HS-5 (cell line): ENCODE results near the gene CDC42EP1.
"Not testable (repeated sequence)": the region's sequence is repeated elsewhere in the genome, so short reads cannot be mapped to it uniquely, and the experiment has no call there.

Experiments used
- DNase-seq: peaks from one replicate; pipeline ENCODE4 v3.0.0-alpha.2; 2012; ENCODE audit warnings: low read depth

The CDC42EP1 gene

DNA sequence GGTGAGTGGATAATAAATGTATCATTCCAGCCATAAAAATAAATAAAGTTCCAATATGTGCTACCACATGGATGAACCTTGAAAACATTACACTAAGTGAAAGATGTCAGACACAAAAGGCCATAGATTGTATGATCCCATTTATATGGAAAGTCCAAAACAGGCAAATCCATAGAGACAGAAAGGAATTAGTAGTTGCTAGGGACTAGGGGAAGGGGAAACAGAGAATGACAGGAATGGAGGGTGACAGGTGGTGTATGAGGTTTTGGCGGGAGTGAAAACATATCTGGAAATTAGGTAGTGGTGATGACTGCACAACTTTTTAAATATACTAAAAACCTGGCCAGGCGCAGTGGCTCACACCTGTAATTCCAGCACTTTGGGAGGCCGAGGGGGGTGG is 25.8 kb upstream of the CDC42EP1 start:
- DNase-seq: no peak

DNA sequence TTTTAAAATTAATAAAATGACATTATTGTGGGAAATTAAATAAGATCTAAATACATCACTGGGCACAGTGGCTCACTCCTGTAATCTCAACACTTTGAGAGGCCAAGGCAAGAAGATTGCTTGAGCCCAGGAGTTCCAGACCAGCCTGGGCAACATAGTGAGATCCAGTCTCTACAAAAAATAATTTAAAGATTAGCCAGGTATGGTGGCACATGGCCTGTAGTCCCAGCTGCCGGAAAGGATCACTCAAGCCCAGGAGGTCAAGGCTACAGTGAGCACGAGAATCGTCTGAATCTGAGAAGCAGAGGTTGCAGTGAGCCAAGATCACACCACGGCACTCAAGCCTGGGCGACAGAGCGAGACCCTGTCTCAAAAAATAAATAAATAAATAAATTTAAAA is 25.1 kb upstream of the CDC42EP1 start:
- DNase-seq: no peak

DNA sequence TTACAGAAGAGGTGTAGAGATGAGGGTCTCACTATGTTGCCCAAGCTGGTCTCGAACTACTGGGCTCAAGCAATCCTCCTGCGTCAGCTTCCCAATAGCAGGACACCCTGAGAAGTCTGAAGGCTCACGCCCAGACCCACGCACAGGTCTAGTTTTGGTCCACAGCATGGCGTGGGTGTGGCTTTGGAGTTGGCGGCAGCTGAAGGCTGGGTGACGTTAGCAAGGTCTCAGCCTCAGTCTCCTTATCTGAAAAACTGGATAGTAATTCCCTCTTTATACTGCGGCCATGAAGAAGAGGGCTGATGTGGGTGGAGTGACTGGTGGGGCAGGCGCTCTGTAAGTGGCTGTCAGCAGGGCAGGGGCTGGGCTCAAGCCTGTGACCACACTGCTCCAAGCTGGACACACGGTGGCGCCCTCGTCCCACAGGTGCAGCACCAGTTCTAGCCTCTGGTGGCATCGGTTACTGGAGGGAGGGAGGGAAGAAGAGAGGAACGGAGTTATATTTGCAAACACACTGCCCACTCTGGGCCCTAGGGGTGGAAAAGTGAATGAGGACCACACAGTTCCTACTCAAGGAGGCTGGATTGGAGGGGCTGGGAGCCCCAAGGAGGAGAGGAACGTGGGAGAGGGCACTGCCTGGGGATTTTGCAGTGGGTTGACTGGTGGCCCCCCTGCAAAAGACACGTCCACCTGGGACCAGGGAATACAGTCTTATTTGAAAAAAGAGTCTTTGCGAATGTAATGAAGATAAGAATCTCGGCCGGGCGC is 21.5 kb upstream of the CDC42EP1 start:
- peak; percentile 66 for DNase-seq

DNA sequence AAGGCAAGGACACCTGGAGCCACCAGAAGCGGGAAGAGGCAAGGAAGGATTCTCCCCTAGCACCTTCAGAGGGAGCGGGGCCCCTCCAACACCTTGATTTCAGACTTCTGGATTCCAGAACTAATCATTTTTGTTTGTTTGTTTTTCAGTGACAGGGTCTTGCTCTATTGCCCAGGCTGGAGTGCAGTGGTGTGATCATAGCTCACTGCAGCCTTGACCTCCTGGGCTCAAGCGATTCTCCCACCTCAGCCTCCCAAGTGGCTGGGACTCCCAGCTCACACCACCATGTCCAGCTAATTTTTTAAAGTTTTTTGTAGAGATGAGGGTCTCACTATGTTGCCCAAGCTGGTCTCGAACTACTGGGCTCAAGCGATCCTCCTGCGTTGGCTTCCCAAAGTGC is 20.5 kb upstream of the CDC42EP1 start:
- not testable (repeated sequence) for DNase-seq

DNA sequence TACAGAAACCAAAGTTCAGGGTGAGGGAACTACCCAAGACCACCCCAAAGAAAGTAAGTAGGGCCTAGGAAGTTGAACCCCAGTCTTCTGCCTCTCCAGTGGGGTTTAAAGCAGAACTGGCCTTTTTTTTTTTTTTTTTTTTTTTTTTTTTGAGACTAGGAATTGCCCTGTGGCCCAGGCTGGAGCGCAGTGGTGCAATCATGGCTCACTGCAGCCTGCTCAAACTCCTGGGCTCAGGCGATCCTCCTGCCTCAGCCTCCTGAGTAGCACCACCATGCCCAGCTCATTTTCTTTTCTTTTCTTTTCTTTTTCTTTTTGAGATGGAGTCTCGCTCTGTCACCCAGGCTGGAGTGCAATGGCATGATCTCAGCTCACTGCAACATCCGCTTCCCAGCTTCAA is 17.9 kb upstream of the CDC42EP1 start:
- DNase-seq: not testable (repeated sequence)

DNA sequence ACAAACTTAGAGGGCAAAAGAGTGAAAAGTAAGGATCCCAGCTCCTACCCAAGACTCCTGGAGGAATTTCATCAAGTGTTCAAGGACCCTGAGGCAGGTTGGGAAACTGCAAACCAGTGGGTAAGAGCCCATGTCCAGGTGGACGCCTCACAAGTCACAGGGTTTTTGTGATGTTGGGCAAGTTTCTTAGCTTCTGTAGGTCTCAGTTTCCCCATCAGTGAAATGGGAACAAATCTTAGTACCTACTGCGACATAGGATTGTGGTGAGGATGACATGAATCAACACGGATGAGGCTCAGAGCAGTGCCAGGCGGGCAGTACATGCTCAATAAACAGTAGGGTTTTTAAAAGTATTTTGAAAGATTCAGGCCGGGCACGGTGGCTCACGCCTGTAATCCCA is 17.3 kb upstream of the CDC42EP1 start:
- DNase-seq: no peak

DNA sequence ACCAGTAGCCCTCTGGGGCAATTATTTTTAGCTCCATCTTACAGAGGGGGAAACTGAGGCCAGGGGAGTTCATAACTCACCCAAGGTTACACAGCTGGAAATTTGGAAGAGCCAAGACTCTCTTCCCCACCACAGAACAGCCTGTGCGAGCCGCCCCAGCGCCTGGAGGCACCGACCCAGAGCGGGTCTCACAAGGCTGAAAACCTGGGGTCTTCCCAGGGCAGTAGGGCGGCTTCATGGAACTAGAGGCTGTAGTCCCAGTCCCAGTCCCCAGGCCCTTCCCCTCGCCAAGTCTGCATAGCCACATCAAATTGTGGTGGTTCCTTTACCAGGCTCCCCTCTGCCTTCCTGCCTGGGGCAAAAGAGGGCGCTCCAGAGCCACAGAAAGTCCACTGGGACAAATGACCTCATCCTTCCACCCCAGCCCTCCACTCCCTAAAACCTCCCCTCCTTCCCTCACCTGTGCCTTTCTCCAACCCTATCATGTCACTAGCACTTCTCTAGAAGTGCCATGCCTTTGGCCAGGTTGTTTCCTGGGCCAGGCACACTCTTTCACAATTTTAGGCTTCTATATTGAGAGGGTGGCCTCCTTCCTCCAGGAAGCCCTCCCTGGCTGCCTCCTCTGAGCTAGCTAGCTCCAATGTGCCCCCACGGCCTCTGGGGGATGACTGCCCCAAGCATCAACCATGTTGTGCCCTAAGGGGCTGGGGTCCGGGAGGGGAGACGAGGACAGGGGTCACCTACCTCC is 15.2 kb upstream of the CDC42EP1 start:
- DNase-seq: no peak

DNA sequence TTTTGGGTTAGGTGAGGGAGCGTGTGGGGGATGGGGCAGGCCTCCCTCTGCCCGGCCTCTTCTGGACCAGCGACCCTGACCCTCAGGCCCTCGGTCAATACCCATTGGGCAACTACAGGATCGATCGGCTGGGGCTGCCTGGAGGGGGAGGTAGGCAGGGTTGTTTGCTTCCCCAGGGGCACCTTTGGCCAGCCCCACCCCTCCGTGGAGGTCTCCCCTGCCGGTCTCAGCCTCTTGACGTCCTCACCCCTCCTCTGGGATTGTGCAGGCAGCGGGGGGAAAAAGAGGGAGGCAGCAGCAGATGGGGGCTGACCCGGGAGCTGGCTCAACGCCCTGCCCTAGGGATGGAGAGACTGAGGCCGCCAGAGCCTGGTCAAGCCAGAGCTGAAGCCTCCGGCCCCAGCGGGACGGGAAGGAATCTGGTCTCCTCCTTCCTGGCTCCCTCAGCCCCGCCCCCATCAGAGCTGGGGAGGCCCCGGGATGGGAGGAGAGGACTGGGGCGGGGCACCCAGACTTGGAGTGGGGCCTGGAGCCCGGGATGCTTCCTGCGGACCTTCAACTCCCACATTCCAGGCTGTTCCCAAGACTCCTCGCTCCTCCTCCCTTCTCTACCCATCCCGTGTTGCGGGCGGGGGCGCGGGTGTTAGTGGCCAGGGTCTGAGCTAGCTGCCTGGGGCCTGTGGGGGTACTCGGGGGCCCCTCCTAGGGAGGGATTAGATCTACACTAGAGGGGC is 14.4 kb upstream of the CDC42EP1 start:
- DNase-seq: no peak

DNA sequence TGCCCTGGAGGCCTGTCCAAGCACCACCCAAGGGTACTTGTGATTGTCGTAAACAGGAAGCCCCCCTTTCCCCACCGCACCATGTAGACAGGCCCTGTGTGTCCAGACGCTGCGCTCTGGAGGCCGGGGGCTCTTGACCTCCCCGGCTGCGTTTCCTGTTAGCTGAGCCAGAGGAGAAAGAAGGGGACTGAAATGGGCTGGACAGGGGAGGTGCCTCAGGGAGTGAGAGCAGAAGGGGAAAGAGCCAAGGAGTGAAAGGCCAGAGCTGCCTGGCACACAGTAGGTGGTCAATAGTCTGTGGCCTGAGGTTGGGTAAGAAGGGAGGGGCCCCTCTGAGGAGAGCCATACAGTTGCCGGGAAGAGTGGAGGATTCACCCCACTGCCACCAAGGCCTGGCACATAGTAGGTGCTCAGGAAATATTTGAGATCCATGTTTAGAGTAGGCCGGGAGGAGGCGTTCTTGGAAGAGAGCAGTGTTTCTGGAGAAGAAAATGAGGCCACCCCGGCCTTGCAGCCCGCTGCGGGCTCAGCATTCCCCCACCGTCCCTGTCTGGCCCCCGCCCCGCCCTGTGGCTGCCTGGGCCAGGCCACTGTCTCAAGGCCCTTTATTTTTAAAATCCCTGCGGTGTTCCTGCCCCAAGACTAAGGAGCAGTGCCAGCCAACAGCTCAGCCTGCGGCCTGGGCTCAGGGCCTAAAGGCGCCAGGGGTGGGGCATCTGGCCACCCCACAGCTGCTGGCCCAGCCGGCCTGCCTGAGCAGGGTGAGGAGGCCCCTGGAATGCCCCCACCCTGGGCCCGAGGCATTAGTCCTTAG is 13.6 kb upstream of the CDC42EP1 start:
- no peak for DNase-seq

DNA sequence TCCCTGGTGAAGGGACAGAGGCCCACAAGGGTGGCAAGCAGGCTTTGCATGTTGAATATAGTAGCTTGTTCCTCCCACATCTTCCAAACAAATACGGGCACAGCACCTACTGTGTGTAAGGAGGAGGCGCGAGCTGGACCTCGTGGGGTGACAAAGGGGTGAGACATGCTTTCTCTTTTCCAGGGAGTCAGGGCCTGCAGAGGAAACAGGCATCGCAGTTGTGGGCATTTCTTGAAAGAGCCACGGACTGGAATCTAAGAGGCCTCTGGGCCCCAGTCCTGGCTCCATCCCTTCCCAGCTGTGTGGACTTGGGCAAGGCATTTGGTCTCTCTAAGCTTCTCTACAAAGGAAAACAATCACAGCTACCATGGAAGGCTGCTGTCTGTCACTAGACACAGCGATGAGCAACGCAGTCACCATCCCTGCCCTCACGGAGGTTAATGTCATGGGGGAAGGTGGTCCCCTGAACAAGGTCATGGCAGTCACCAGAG is 13.0 kb upstream of the CDC42EP1 start:
- DNase-seq: no peak

DNA sequence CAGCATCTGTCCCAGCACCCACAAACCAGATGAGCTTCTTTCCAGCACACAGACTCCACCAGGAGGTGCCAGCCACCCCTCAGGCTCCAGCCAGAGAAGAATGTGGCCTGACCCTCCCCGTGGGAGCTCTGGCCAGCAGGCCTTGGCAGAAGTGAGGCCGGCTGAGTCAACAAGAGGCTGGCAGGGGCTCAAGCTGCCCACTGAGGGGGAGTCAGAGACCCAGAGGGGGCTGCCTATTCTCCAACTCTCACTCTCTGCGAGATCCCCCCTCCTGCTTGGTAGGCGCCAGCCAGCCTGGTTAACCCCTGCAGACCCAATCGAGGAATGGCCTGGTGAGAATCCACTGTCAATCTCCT is 10.6 kb upstream of the CDC42EP1 start:
- no peak for DNase-seq

DNA sequence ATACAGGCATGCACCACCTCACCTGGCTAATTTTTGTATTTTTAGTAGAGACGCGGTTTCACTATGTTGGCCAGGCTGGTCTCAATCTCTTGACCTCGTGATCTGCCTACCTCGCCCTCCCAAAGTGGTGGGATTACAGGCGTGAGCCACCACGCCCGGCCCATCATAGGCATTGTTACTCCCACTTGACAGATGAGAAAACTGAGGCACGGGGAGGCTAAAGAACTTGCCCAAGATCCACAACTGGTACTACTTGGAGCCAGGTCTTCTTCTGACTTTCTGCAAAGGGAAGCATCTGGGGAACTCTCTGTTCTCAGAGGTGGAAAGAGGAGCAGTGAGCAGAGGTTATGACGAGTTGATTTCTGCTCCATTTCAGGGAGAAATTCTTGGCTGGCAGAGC is 9.4 kb upstream of the CDC42EP1 start:
- not testable (repeated sequence) for DNase-seq

DNA sequence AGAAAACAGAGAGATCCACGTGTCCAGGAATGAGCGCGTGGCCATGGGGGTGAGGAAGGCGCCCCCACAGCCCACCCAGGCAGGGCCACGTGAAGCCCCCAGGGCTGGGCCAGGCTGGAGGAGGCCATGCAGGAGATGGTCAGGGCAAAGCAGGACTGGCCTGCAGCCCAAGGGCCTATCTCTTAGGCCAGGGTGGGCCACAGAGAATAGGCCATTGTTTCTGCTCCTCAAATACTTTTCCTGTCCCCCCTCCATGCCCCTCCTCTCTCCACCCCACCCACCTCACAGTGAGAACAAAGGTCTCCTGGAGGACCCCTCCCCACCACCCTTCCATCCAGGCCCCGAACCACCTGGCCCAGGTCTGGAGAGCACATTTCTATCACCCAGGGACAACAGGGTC is 8.3 kb upstream of the CDC42EP1 start:
- DNase-seq: no peak

DNA sequence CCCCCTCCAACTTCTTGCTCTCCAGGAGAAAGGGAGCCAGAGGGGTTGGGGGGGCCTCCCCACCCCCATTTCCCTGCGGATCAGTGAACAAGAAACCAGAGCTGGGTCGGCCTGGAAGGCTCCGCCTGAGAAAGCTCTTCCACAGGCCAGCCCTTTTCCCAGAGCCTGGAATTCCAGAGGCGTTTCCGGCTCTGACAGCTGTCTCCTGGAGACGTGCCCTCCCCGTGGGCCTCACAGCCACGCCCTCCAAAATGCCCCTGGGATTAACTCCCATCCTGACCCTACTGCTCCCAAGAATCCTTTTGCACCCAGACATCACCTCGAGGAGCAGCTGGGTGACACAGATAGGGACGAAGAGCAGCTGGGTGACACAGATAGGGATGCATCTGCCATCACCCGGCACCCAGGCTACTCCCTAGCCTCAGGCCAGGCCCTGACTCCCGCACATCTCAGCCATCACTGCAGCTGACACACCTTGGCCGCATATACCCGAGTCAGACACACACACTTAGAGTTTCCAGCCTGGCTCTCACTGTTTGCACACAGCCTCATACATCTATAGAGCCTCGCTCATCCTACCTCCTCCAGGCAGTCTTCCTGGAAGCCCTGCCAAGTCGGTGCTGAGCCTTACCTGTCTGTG is 7.6 kb upstream of the CDC42EP1 start:
- DNase-seq: no peak

DNA sequence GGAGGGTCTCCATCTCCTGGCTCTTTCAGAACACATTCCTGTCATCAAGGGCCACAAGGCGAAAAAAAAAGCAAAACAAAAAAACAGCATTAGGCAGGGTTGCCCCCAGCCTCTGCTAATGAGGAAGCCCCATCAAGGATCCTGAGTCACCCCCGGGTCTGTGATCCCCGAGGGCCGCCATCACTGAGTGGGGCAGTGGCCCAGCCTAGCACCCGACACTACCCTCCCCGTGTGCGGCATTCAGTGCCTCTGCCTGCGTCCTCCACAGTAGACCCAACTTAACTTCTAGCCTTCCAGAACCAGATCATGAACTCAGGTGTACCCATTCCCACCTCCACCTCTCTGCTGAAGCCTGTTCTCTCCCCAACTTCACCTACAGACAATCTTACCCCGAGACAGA is 6.6 kb upstream of the CDC42EP1 start:
- DNase-seq: no peak

DNA sequence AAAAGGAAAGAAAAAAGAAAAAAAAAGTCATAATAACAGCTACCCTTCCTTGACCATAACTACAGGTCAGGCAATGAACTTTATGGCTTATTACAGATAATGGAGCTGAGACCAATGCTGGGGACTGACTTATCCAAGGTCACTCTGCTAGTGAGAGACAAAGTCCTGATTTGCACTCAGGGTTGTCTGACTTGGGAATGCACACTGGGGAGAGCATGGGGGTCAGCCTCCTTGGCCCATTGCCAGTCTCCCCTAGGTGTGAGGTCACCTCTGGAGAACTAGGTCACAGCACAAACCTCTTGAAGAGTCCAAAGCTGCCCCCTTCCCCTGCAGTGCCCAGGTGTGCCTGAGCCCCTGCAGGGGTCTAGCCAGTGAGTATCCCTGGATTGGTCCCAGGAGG is 5.3 kb upstream of the CDC42EP1 start:
- DNase-seq: no peak

DNA sequence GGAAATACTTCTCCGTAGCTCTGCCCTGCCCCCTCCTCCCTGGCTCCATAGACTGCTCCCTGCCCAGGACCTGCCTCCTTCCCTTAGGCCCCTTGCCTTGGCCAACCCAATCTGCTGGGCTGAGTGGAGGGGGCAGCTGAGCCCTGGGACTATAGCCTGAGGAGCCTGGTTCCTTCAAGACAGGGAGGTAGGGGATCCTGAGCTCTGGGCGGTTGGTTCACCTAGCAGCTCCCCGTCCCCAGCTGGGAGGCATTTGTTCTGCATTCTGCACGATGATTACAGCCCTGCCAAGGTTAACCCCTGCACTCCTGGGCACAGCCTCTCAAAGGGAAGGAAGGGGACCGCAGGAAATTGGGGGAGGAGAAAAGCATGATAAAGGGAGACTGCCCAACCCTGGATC is 3.6 kb upstream of the CDC42EP1 start:
- DNase-seq: no peak

DNA sequence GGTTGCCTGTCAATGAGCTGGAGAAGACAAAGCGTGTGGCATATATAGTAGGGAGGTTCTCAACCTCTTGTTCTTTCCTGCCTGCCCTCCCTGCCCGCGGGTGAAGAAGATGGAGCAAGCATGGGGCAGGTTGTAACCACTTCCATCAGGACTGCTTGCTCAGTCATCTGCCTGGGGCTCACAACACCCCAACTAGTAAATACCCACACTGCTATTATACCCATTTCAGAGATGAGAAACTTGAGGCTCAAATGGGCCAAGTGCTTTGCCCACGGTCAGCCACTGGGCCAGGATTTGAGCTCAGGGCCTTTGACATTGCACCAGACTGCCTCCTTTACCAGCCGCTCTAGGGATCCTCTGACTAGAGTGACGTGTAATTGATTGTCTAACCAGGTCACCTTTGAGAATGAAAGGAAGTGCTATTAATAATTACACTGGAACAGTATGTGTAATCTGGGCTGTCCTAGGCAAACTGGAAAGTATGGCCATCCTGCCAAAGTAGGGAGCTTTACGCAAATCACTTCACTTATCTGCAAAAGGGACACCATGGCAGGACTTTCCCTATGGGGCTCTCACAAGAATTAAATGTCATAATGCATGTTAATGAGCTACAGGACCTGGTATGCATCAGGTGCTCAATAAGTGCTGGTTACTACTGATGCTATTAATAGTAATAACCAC is 2.8 kb upstream of the CDC42EP1 start:
- DNase-seq: no peak

DNA sequence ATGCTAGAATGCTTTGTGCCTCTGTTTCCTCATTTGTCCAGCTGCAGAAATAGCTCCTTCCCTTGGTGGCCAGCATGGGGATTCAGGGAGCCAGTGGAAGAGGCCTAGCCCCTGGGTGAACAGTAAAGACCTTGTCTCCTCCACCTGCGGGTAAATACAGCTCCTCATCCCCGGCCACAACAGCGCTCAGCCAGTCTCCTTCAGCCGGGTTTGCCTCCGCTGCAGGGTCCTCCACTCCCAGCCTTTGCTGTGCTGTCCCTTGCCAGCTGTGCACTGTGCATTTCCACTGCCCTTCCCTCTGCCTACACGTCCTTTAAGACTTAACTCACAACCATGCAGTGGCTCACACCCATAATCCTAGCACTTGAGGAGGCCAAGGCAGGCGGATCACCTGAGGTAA is 1.5 kb upstream of the CDC42EP1 start:
- no peak for DNase-seq

DNA sequence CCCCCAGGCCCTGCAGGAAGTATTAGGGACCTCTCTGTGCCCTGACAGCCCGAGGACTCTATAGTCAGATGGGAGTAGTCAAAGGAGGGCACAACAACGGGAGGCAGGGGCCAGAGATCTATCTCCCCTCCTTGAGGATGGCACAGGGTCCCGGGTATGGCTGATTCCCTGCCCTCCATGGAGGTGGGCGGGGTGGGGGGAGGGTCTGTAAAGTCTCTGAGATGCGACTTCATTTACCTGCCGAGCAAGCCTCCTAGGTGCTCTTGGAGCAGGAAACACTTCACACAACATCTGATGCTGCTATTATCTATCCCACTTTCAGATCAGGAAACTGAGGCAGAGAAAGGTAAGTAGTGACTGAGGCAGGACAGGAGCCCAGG is 769 bp upstream of the CDC42EP1 start:
- DNase-seq: no peak

DNA sequence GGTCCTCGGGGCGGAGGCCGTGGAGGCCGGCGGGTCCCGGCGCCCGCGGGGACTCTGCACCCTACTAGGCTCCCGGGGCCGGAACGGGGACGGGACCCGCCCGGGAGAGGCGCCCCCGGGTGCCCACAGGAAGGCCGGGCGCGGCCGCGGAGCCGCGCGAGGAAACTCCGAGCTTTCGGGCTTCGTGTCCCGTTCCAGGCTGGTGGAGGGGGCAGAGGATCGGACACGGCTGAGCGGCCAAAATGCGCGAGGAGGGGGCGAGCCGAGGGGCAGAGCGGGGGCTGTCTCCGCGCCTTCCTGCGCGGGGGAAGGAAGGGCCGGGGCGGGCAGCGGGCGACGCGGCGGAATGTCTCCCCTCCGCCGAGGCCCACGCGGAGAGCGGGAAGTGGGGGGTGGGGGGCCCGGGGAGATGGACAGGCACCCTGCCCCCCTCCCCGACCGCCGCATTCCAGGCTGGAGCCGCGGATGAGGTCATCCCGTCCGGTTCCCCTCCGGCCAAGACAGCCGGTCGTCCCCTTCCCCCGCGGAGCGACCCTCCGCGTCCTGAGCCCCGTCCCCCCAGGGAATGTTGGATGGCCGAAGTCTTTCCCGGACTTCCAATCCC is 430 bp downstream of the CDC42EP1 start:
- DNase-seq: no peak
